Measurements from ENCODE around the gene ARHGEF2.

DNA sequence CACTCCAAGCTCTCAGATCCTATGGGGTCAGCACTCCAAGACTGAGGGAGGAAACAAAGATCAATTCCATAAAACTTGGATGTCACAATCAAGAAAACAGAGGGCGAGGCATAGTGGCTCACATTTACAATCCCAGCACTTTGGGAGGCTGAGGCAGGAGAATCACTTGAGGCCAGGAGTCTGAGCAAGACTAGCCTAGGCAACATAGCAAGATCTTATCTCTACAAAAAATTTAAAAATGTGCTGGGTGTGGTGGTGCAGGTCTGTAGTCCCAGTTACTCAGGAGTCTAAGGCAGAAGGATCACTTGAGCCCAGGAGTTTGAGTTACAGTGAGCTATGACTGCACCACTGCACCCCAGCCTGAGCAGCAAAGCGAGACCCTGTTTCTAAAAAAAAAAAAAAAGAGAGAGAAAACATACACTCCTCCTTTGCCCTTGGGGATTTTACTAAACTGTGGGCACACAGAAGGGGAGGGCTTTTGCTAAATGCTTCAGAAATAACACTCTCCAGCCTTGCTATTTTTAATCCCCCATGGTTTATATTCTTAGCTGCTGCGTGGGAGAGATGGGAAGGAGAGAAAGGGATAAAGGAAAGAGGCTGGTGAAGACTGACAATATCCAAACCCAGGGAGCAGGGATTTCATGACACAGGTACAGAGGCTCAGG is 18.1 kb downstream of the ARHGEF2 start:
- TF ChIP-seq POLR2A (IDR thresholded peaks at IDR 0.05; ENCODE audit: low read length) (no peak), GATA1 (IDR thresholded peaks at IDR 0.05; ENCODE audit: low read depth, low read length) (no peak)
